NB4 (cell line): Measurements from ENCODE around the gene PCSK5.

ENCODE experiments used
- CTCF ChIP-seq: IDR thresholded peaks from one replicate; pipeline ENCODE4 v1.5.1; 2012; ENCODE audit warnings: low read depth, low read length
- MYC ChIP-seq: IDR thresholded peaks from 2 replicates; pipeline ENCODE4 v1.6.1; 2011; ENCODE audit warnings: low read depth, low read length
- POLR2A ChIP-seq: IDR thresholded peaks from 2 replicates; pipeline ENCODE4 v1.6.1; 2011; ENCODE audit warnings: mild to moderate bottlenecking; ENCODE audit not compliant: insufficient read length; ENCODE audit errors: extremely low read depth

GRCh38 chr9:76292246-76292645 lies 401.8 kb downstream of the PCSK5 start:
- TF ChIP-seq CTCF (no peak), MYC (no peak), POLR2A (no peak)
